ENCODE results near the gene RMC1. TPM values are rescaled to one million over a fixed set of nuclear protein-coding genes. Genes with fewer than 3 reads are reported as not detected.

Gene RMC1
- total RNA-seq = 34.0 and 37.8 TPM in 2 replicates

GRCh38 chr18:23503038-23503962 lies at the start of gene RMC1:
Gene RMC1, plus strand, starts transcription at chr18:23503511. Its CDS starts 108 bp downstream, at chr18:23503619.

Other genes starting within 250 kb of the RMC1 start
- gene RIOK3, start 50.2 kb upstream of the RMC1 start, total RNA-seq = 52.2 and 56.6 TPM in 2 replicates
- gene NPC1, start 83.0 kb downstream of the RMC1 start, total RNA-seq = 117 and 325 TPM in 2 replicates
- 2.3 and 6.1 TPM in 2 replicates for gene ANKRD29, start 159.4 kb downstream of the RMC1 start, total RNA-seq
- 5.1 and 30.5 TPM in 2 replicates for gene LAMA3, start 185.9 kb downstream of the RMC1 start, total RNA-seq